Stimulated activated naive CD8-positive, alpha-beta T cell treated with anti-CD3 and anti-CD28 coated beads, Interleukin-15, Interleukin-2, amounts not matched to agents 100 ng/mL and 50 ng/mL, for 24 hours (primary cell): ENCODE measurements around the gene VCPKMT.
"Not testable (repeated sequence)": the region's sequence is repeated elsewhere in the genome, so short reads cannot be mapped to it uniquely, and the experiment has no call there.

ENCODE experiments used
- H3K27ac Mint-ChIP-seq: one replicate; pipeline ENCODE4 v1.8.0; 2021; ENCODE audit warnings: mild to moderate bottlenecking, mixed read lengths
- H3K27me3 Mint-ChIP-seq: one replicate; pipeline ENCODE4 v1.8.0; 2021; ENCODE audit warnings: mixed read lengths
- H3K36me3 Mint-ChIP-seq: one replicate; pipeline ENCODE4 v1.8.0; 2021; ENCODE audit warnings: low read depth, mixed read lengths
- H3K4me1 Mint-ChIP-seq: one replicate; pipeline ENCODE4 v1.8.0; 2021; ENCODE audit warnings: low read depth, mixed read lengths
- H3K4me3 Mint-ChIP-seq: one replicate; pipeline ENCODE4 v1.8.0; 2021; ENCODE audit warnings: mild to moderate bottlenecking, mixed read lengths
- H3K9me3 Mint-ChIP-seq: one replicate; pipeline ENCODE4 v1.8.0; 2021; ENCODE audit warnings: mixed read lengths

Gene VCPKMT

GRCh38 chr14:50085570-50086320 lies 30.6 kb downstream of the VCPKMT start:
- H3K9me3 Mint-ChIP-seq, result no peaks in the 10 kb centered on the region
- peak overlapping the region; percentile 71 for H3K4me3 Mint-ChIP-seq
- H3K27me3 Mint-ChIP-seq, result no peaks in the 10 kb centered on the region
- peaks cover 14% of the 10 kb centered on the region for H3K36me3 Mint-ChIP-seq
- peak overlapping the region; percentile 99 for H3K27ac Mint-ChIP-seq
- peaks cover 97% of the 10 kb centered on the region for H3K4me1 Mint-ChIP-seq

- Mint-ChIP-seq H3K4me3 (peak overlapping the region; percentile 19), H3K36me3 (peaks cover 6% of the 10 kb centered on the region), H3K4me1 (peaks cover 89% of the 10 kb centered on the region), H3K27me3 (no peaks in the 10 kb centered on the region), H3K27ac (peak overlapping the region; percentile 99), H3K9me3 (no peaks in the 10 kb centered on the region)
These were observed 31.7 kb downstream of the VCPKMT start for GRCh38 chr14:50084666-50085065.

- H3K4me3 Mint-ChIP-seq, result peak overlapping the region; percentile 85
- H3K27ac Mint-ChIP-seq, result peak overlapping the region; percentile 99
- no peaks in the 10 kb centered on the region for H3K9me3 Mint-ChIP-seq
- peaks cover 6% of the 10 kb centered on the region for H3K36me3 Mint-ChIP-seq
- H3K4me1 Mint-ChIP-seq, result peaks cover 86% of the 10 kb centered on the region
- no peaks in the 10 kb centered on the region for H3K27me3 Mint-ChIP-seq
These were observed 32.7 kb downstream of the VCPKMT start for GRCh38 chr14:50083467-50084337.

GRCh38 chr14:50082784-50083466 lies 33.4 kb downstream of the VCPKMT start:
- Mint-ChIP-seq H3K27ac (peak overlapping the region; percentile 99), H3K36me3 (peaks cover 4% of the 10 kb centered on the region), H3K4me3 (peak overlapping the region; percentile 85), H3K4me1 (peaks cover 84% of the 10 kb centered on the region), H3K27me3 (no peaks in the 10 kb centered on the region), H3K9me3 (no peaks in the 10 kb centered on the region)

- peaks cover 81% of the 10 kb centered on the region for H3K4me1 Mint-ChIP-seq
- peak overlapping the region; percentile 85 for H3K4me3 Mint-ChIP-seq
- H3K27me3 Mint-ChIP-seq, result no peaks in the 10 kb centered on the region
- peak overlapping the region; percentile 99 for H3K27ac Mint-ChIP-seq
- peaks cover 3% of the 10 kb centered on the region for H3K36me3 Mint-ChIP-seq
- no peaks in the 10 kb centered on the region for H3K9me3 Mint-ChIP-seq
These were observed 34.0 kb downstream of the VCPKMT start for GRCh38 chr14:50082308-50082742.

GRCh38 chr14:50079103-50079502 lies 37.3 kb downstream of the VCPKMT start:
- H3K36me3 Mint-ChIP-seq, result peaks cover 17% of the 10 kb centered on the region
- not testable (repeated sequence) for H3K4me3 Mint-ChIP-seq, H3K9me3 Mint-ChIP-seq, H3K27me3 Mint-ChIP-seq, H3K27ac Mint-ChIP-seq
- H3K4me1 Mint-ChIP-seq, result peaks cover 72% of the 10 kb centered on the region

GRCh38 chr14:50073663-50074062 lies 42.7 kb downstream of the VCPKMT start:
- H3K36me3 Mint-ChIP-seq, result peaks cover 27% of the 10 kb centered on the region
- H3K4me3 Mint-ChIP-seq, H3K9me3 Mint-ChIP-seq, H3K27me3 Mint-ChIP-seq, H3K27ac Mint-ChIP-seq: not testable (repeated sequence)
- H3K4me1 Mint-ChIP-seq, result peaks cover 71% of the 10 kb centered on the region

- peaks cover 3% of the 10 kb centered on the region for H3K9me3 Mint-ChIP-seq
- H3K27me3 Mint-ChIP-seq, result no peaks in the 10 kb centered on the region
- H3K36me3 Mint-ChIP-seq, result peaks cover 37% of the 10 kb centered on the region
- no peak overlapping the region for H3K4me3 Mint-ChIP-seq
- H3K4me1 Mint-ChIP-seq, result peaks cover 74% of the 10 kb centered on the region
- no peak overlapping the region for H3K27ac Mint-ChIP-seq
These were observed 44.0 kb downstream of the VCPKMT start for GRCh38 chr14:50072395-50072794.

- H3K4me1 Mint-ChIP-seq, result peaks cover 77% of the 10 kb centered on the region
- peak overlapping the region; percentile 5 for H3K27ac Mint-ChIP-seq
- peaks cover 3% of the 10 kb centered on the region for H3K9me3 Mint-ChIP-seq
- peaks cover 29% of the 10 kb centered on the region for H3K36me3 Mint-ChIP-seq
- H3K4me3 Mint-ChIP-seq, result no peak overlapping the region
- no peaks in the 10 kb centered on the region for H3K27me3 Mint-ChIP-seq
These were observed 45.4 kb downstream of the VCPKMT start for GRCh38 chr14:50070840-50071548.

- H3K27ac Mint-ChIP-seq, result peak overlapping the region; percentile 61
- peaks cover 3% of the 10 kb centered on the region for H3K9me3 Mint-ChIP-seq
- no peaks in the 10 kb centered on the region for H3K27me3 Mint-ChIP-seq
- peaks cover 77% of the 10 kb centered on the region for H3K4me1 Mint-ChIP-seq
- no peak overlapping the region for H3K4me3 Mint-ChIP-seq
- H3K36me3 Mint-ChIP-seq, result peaks cover 28% of the 10 kb centered on the region
These were observed 46.1 kb downstream of the VCPKMT start for GRCh38 chr14:50070230-50070629.

- Mint-ChIP-seq H3K4me3 (no peak overlapping the region), H3K9me3 (peaks cover 3% of the 10 kb centered on the region), H3K27me3 (no peaks in the 10 kb centered on the region), H3K27ac (no peak overlapping the region), H3K36me3 (peaks cover 24% of the 10 kb centered on the region), H3K4me1 (peaks cover 82% of the 10 kb centered on the region)
These were observed 47.0 kb downstream of the VCPKMT start for GRCh38 chr14:50069325-50069724.

- Mint-ChIP-seq H3K36me3 (peaks cover 24% of the 10 kb centered on the region), H3K4me3 (no peak overlapping the region), H3K9me3 (peaks cover 3% of the 10 kb centered on the region), H3K4me1 (peaks cover 91% of the 10 kb centered on the region), H3K27me3 (no peaks in the 10 kb centered on the region), H3K27ac (peak overlapping the region; percentile 34)
These were observed 47.9 kb downstream of the VCPKMT start for GRCh38 chr14:50068496-50068895.

GRCh38 chr14:50067723-50068495 lies 48.5 kb downstream of the VCPKMT start:
- no peak overlapping the region for H3K4me3 Mint-ChIP-seq
- H3K4me1 Mint-ChIP-seq, result peaks cover 93% of the 10 kb centered on the region
- H3K27ac Mint-ChIP-seq, result peak overlapping the region; percentile 26
- H3K27me3 Mint-ChIP-seq, result no peaks in the 10 kb centered on the region
- peaks cover 19% of the 10 kb centered on the region for H3K36me3 Mint-ChIP-seq
- peaks cover 3% of the 10 kb centered on the region for H3K9me3 Mint-ChIP-seq

- Mint-ChIP-seq H3K27ac (peak overlapping the region; percentile 99), H3K4me1 (peaks cover 94% of the 10 kb centered on the region), H3K4me3 (peak overlapping the region; percentile 69), H3K9me3 (peaks cover 3% of the 10 kb centered on the region), H3K36me3 (peaks cover 23% of the 10 kb centered on the region), H3K27me3 (no peaks in the 10 kb centered on the region)
These were observed 50.8 kb downstream of the VCPKMT start for GRCh38 chr14:50065583-50065982.
